ENCODE data around the gene PHACTR1.

The PHACTR1 gene

DNA sequence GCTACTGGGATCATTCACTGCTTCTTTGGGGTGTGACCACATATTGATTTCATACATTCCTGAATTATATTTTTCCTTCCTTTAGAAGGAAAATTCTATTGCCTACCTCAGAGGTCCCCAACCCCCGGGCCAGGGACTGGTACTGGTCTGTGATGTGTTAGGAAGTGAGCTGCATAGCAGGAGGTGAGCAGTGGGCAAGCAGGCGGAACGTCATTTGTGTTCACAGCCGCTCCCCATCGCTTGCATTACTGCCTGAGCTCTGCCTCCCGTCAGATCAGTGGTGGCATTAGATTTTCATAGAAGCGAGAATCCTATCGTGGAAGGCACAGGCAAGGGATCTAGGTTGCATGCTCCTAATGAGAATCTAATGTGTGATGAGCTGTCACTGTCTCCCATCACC lies 107.3 kb downstream of the PHACTR1 start:
- no peak overlapping the region for H3K4me3 ChIP-seq (ENCODE audit: low read depth, low read length)
- TF ChIP-seq, protein P1, sequence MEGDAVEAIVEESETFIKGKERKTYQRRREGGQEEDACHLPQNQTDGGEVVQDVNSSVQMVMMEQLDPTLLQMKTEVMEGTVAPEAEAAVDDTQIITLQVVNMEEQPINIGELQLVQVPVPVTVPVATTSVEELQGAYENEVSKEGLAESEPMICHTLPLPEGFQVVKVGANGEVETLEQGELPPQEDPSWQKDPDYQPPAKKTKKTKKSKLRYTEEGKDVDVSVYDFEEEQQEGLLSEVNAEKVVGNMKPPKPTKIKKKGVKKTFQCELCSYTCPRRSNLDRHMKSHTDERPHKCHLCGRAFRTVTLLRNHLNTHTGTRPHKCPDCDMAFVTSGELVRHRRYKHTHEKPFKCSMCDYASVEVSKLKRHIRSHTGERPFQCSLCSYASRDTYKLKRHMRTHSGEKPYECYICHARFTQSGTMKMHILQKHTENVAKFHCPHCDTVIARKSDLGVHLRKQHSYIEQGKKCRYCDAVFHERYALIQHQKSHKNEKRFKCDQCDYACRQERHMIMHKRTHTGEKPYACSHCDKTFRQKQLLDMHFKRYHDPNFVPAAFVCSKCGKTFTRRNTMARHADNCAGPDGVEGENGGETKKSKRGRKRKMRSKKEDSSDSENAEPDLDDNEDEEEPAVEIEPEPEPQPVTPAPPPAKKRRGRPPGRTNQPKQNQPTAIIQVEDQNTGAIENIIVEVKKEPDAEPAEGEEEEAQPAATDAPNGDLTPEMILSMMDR (IDR thresholded peaks at IDR 0.05; ENCODE audit: insufficient read depth, low read depth, low read length, missing control alignments): no peak
- DNase-seq (ENCODE audit: low read depth): no peak

DNA sequence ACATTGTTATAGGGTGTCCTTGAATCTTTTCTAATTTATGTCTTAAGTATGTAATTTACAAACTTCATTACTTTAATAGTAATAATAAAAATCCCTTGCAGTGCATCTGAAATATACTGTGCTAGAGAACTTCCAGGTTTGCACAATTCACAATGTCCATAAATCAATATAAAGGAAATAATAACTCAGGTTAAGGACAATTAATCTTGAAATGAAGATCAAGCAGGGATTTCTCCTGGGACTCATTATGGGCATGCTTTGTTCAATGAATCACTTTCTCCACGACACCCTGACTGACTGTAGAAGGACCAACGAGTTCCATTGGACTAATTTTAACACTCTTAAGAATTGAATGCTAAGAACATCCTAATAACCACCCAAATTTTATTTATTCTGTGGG lies 110.0 kb downstream of the PHACTR1 start:
- DNase-seq (ENCODE audit: low read depth): no peak
- H3K4me3 ChIP-seq (ENCODE audit: low read depth, low read length): no peak overlapping the region

DNA sequence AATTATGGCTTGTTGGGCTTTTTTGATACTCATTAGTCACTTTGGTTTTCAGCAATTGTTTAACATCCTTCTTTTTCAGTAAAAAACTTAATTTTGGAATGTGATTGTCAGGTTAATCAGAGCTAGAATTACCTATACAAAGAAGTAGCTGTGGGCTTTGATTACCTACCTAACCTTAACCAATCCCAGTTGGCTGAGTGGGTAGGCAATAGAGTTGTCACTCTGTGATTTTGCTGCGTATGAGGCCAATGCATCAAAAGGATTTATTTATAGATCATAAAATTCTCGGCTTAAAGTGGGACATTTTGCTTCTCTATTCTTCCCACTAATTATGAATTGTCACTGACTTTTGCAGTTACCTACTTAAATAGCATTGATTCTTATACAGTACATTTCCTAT lies 111.4 kb downstream of the PHACTR1 start:
- no peak for DNase-seq (ENCODE audit: low read depth)
- H3K4me3 ChIP-seq (ENCODE audit: low read depth, low read length): no peak overlapping the region
- TF ChIP-seq, protein P1 (IDR thresholded peaks at IDR 0.05; ENCODE audit: insufficient read depth, low read depth, low read length, missing control alignments): no peak

More for the DNA sequence above, 110.0 kb downstream of the PHACTR1 start:
- TF ChIP-seq, protein P1 (IDR thresholded peaks at IDR 0.05; ENCODE audit: insufficient read depth, low read depth, low read length, missing control alignments): no peak

DNA sequence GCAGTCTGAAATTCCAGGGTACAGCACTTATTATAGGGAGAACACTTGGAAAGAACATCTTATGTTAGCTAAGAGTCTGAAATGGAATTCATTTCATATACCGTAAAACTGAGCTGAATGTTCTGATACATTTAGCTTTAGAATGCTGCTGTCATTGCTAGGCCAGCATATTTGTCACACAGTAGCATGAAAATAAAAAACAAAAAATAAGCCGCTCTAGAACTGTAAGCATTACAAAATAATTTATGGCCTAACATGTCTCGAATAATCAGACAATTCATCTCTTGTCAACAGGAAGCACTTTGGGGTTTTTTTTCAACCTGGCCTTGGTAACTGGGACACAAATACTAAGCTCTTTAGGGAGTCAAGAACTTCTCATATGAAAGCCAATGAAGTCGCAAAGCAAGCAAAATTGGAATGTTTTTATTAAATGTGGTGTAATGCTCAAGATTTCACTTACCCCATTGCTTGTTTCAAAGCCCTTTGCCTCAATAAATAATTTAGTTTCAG lies 115.7 kb downstream of the PHACTR1 start:
- TF ChIP-seq, protein P1 (IDR thresholded peaks at IDR 0.05; ENCODE audit: insufficient read depth, low read depth, low read length, missing control alignments): no peak
- DNase-seq (ENCODE audit: low read depth): no peak
- no peak overlapping the region for H3K4me3 ChIP-seq (ENCODE audit: low read depth, low read length)

DNA sequence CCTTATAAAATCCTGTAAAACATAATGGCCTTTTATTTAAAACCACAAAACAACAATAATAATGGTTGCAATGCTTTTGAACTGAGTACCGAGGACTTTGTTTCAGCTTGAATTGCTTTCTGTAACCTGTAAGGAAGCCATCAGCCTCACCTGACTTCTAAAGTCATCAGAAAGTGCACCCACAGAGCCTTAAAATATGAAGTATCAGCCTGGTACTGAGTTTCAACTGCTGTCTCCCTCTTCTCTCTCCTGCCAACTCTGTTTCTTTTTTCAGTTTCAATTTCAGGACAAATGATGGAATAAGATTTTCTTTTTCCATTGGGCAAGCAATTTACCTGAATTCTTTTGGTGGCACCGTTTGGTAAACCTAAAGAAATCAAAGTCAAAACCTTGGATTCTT lies 119.4 kb downstream of the PHACTR1 start:
- DNase-seq (ENCODE audit: low read depth): no peak
- TF ChIP-seq, protein P1 (IDR thresholded peaks at IDR 0.05; ENCODE audit: insufficient read depth, low read depth, low read length, missing control alignments): no peak
- H3K4me3 ChIP-seq (ENCODE audit: low read depth, low read length): no peak overlapping the region

DNA sequence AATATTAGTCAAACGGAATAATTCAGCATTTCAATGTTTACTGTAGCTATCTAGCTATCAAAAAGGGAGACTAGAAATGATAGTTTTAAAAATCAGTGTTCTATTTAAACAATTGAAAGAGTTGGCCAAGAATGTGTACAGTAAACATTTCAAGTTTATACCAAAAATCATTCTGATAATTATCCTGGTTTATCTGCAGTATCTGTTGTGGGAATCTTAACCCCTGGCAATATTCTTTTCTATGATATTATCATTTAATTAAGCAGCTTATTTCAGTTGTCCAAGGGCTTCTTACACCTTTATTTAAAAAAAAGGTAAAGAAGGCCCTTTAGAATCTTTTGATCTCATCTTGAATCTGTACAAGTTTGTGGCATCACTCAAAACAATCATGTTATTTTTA lies 125.1 kb downstream of the PHACTR1 start:
- TF ChIP-seq, protein P1 (IDR thresholded peaks at IDR 0.05; ENCODE audit: insufficient read depth, low read depth, low read length, missing control alignments): no peak
- H3K4me3 ChIP-seq (ENCODE audit: low read depth, low read length): no peak overlapping the region
- no peak for DNase-seq (ENCODE audit: low read depth)

DNA sequence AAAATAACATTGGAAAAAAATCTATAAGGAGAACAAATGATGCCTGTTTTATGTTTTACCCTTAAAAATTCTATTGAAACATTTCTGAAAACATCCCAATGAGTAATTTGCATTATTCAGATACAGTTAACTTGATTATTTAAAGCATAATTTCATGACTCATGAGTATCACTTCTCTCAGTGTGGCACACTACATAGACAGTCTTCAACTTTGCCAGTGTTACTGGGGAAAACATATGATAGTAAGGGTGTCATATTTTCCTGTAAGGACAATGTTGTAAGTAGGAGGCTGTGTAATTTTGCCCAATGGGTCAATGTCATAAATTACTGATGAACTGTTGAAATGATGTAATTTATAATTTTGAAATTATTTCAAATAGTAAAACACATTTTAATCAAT lies 125.5 kb downstream of the PHACTR1 start:
- H3K4me3 ChIP-seq (ENCODE audit: low read depth, low read length): no peak overlapping the region
- no peak for DNase-seq (ENCODE audit: low read depth)
- TF ChIP-seq, protein P1 (IDR thresholded peaks at IDR 0.05; ENCODE audit: insufficient read depth, low read depth, low read length, missing control alignments): no peak

Measured in GM12865 (cell line).